ENCODE data around the gene RNFT2.
"Not testable (repeated sequence)": the region's sequence is repeated elsewhere in the genome, so short reads cannot be mapped to it uniquely, and the experiment has no call there.

Gene RNFT2

DNA sequence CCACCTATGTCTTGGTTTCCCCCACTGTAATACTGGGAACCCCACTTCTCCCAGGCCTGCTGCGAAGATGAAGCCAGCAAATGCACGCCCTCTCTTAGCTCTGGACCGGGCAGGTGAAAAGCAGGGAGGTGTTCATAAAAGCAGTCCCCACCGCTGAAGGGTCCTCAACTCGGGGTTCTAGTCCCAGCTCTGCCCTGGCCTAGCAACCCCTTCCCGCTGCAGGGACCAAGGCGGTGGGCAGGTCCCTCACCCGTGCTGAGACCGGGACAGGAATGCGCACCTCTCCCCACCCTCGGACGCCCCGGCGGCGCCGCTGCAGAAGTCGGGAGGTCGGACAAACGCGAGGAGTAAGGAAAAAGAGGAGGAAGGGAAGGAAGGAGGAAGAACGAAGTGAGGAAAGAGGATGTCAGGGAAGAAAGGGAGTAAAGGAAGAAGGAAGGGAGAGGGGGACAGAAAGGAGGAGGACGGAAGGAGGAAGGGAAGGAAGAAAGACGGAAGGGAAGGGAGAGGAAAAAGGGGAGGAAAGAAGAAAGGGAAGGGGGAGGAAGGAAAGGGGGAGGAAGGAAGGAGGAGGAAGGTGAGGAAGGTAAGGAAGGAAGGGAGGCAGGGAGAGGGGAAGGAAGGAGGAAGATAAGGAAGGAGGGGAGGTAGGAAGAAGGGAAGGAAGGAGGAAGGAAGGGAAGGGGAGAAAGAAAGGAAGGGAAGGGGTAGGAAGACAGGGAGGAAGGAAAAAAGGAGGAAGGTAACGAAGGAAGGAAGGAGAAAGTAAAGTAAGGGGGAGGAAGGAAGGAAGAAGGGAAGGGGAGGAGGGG lies 947 bp upstream of the RNFT2 start:
- in situ Hi-C loops (cut with MboI; ENCODE audit: low sequenced_read_pairs), result no loop called here

DNA sequence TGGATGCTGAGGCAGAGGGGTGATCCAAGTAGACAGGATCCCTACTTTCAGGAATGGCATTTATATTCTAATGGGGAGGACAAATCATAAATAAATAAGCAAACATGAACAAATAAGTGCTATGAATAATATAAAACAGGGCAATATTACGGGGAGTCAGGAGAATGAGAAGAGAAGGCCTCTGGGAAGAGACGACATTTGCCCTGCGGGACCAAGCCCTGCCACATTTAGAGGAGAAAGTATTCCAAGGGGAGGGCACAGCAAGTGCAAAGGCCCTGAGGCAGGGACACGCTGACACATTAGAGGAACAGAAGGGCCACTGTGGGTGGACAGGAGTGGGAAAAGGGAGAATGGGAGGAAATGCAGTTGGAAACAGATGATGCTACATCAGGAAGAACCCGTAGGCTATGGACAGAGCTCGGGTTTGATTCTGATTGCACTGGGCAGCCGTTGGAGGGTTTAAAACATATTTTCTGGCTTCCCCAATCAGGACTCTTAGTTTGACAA lies 1.3 kb downstream of the RNFT2 start:
- in situ Hi-C loops (cut with MboI; ENCODE audit: low sequenced_read_pairs), result no loop called here

DNA sequence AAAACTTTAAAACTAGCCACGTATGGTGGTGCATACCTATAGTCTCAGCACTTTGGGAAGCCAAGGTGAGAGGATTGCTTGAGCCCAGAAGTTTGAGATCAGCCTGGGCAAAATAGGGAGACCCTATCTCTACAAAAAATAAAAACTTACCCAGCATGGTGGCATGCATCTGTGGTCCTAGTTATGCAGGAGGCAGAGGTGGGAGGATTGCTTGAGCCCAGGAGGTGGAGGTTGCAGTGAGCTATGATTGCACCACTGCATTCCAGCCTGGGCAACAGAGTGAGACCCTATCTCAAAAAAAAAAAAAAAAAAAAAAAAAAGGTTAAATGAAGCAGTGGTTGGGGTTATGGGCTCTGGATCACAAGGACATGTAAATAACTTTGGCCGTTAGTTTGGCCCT lies 4.7 kb downstream of the RNFT2 start:
- in situ Hi-C loops (cut with MboI; ENCODE audit: low sequenced_read_pairs), result not testable (repeated sequence)

DNA sequence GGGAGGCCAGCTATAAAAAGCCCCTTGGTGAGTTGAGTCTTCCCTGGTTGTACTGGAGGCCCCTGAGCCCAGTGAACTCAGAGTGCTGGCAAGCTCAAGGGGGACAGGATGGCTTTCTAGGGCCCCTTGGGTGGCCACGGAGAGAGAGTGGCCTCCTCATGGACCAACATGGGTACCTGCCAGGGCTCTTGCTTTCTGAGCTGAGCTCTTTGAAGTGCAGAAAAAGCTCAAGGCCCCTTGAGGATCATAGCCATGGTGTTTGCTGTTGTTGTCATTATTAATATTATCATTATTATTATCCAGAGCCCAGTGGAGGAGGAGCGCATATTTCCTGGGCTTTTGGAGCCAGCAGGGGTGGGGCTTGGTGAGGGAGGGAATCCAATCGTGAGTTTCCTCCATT lies 6.7 kb downstream of the RNFT2 start:
- in situ Hi-C loops (cut with MboI; ENCODE audit: low sequenced_read_pairs), result no loop called here

DNA sequence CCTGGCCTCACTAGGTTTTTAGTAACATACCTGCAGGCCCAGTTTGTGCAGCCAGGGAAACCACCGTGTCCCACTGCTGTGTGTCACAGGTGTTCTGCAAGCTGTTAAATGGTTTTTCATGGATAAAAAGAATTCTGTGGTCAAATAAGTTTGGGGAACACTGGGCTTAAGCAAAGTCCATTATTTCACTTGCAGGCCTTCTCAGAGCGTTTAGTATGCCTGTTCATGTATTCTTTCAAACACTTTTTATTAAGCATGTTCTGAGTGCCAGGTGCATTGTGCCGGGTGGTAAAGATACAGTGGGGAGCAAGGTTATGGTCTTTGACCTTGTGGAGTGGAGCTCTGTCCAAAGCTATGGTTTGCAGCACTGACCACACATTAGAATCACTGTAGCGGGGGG lies 7.4 kb downstream of the RNFT2 start:
- in situ Hi-C loops (cut with MboI; ENCODE audit: low sequenced_read_pairs), result no loop called here

DNA sequence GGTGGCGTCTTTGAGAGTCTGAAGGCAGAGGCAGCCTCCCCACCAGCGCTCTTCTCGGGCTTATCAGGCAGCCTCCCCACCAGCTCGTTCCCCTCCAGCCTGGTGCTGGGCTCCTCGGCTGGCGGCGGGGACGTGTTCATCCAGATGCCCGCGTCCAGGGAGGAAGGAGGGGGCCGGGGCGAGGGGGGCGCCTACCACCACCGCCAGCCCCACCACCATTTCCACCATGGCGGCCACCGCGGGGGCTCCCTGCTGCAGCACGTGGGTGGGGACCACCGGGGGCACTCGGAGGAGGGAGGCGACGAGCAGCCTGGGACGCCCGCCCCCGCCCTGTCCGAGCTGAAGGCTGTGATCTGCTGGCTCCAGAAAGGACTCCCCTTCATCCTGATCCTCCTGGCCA lies 11.8 kb downstream of the RNFT2 start:
- in situ Hi-C loops (cut with MboI; ENCODE audit: low sequenced_read_pairs), result no loop called here

DNA sequence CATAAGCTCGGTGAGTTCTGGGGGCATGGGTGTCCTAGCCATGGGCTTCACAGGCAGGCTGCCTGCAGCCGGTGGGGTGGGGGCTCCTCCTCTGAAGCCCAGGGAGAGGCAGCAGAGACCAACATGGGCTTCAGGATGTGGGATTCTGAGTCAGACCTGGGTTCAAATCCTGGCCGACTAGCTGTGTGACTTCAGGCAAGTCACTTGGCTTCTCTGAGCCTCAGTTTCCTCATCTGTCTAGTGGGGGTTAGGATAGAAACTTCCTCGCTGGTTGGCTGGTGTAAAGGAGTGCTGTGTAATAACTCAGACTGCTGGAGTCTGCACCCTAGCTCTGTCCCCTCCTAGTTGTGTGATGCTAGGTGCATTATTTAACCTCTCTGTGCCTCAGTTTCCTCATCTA lies 12.2 kb downstream of the RNFT2 start:
- in situ Hi-C loops (cut with MboI; ENCODE audit: low sequenced_read_pairs), result no loop called here

DNA sequence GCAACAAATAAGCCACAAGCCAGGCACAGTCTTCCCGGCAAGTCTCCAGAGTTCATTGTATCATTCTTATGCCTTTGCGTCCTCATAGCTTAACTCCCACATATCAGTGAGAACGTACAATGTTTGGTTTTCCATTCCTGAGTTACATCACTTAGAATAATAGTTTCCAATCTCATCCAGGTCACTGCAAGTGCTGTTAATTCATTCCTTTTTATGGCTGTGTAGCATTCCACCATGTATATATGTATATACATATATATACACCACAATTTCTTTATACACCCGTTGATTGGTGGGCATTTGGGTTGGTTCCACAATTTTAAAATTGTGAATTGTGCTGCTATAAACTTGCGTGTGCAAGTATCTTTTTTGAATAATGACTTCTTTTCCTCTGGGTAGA lies 16.0 kb downstream of the RNFT2 start:
- in situ Hi-C loops (cut with MboI; ENCODE audit: low sequenced_read_pairs), result not testable (repeated sequence)

DNA sequence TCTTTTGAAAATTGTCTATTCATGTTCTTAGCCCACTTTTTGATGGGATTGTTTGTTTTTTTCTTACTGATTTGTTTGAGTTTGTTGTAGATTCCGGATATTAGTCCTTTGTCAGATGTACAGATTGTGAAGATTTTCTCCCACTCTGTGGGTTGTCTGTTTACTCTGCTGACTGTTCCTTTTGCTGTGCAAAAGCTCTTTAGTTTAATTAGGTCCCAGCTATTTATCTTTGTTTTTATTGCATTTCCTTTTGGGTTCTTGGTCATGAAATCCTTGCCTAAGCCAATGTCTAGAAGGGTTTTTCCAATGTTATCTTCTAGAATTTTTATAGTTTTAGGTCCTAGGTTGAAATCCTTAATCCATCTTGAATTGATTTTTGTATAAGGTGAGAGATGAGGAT lies 16.7 kb downstream of the RNFT2 start:
- in situ Hi-C loops (cut with MboI; ENCODE audit: low sequenced_read_pairs), result not testable (repeated sequence)

DNA sequence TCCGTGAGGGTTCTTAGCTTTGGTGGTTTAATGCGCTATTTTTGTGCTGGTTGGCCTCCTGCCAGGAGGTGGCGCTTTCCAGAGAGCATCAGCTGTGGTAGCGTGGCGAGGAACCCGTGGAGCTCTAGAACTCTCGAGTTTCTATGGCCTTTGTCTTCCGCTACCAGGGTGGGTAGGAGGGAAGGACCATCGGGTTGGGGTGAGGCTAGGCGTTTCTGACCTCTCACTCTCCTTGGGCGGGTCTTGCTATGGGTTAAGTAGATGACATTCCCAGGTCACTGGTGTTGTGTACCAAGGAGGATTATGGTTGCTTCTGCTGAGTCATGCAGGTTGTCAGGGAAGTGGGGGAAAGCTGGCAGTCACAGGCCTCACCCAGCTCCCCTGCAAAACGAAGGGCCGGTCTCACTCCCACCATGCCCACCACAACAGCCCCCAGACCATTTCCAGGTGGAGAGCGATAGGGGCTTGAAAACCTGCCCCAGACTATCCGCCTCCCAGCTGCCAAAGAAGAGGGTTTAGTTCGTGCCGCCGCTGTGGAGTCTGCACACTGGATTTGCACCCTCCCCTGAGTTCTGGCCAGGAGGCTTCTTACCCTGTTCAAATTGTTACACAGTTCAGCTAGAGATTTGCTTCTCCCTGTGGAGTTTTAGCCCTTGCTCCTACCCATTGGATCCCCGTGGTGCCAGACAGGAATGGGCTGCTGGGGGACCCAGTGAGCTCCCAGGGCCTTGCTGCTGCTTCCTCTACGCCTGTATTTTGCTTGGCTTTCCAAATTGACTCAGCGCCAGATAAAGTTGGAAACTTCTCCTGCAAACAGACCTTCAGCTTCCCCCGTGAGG lies 21.9 kb downstream of the RNFT2 start:
- in situ Hi-C loops (cut with MboI; ENCODE audit: low sequenced_read_pairs), result no loop called here

DNA sequence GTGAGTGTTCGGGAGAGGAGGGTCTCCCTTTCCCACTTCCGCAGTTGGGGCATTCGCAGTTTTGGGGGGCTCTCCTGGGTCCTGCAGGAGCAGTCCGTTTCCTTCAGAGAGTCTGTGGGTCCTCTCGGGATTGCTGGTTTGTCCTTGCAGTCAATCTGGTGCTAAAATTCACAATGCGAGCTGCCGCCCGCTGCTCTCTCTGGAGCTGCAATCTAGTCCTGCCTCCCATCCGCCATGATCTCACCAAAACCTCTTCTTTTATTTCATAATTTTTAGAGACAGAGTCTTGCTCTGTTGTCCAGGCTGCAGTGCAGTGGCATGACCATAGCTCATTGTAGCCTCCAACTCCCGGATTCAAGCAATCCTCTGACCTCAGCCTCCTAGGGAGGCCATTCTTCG lies 22.5 kb downstream of the RNFT2 start:
- in situ Hi-C loops (cut with MboI; ENCODE audit: low sequenced_read_pairs), result no loop called here

DNA sequence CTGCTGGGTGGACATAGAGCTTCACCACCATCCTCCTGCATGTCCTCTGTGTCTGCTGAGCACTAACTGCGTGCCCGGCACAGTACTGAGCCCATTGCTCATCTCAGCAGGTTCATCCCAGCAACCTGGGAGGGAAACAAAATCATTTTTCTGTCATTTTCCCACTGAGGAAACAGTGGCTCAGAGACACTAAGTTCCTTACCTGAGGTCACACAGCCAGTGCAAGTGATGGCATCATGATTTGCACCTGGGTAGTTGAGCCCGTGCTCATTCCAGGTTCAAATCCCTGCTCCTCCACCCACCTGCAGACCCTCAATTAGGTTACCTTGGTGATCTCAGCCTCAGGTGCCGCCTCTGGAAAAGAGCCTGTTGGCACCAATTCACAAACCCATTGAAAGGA lies 23.4 kb downstream of the RNFT2 start:
- in situ Hi-C loops (cut with MboI; ENCODE audit: low sequenced_read_pairs), result no loop called here

DNA sequence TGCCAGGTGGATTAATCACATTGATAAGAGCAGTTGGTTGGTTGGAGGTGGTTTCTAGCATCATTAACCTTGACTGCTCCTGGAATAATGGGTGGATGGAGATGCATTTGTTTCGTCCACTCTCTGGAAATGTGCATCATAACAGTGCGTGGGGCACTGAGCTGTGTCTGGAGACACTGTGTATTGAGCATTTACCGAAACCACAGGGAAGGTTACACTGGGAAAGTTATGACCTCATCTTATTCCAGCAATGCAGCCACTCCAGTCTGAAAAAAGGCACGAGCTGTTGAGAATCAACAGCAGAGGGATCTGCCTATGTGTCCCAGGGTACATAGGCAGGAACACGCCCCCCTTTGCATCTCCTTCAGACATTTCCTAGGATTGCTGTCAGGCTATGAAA lies 27.2 kb downstream of the RNFT2 start:
- in situ Hi-C loops (cut with MboI; ENCODE audit: low sequenced_read_pairs), result no loop called here

DNA sequence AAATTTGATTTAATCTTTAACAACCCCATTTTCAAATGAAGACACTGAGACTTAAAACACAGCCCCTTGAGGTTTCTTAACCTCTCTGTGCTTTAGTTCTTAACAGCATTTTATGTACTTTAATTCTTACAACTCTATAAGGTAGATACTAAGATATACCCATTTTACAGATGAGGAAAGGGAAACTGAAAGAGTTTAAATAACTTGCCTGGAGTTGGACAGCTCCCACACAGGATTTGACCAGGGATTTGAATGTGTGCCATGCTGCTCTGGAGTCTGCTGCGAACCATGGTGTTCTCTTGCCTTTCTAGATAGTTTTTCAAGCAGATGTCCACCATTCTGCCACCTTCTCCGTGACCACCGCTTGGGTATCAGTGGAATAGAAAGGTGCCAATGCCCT lies 28.2 kb downstream of the RNFT2 start:
- in situ Hi-C loops (cut with MboI; ENCODE audit: low sequenced_read_pairs), result no loop called here

DNA sequence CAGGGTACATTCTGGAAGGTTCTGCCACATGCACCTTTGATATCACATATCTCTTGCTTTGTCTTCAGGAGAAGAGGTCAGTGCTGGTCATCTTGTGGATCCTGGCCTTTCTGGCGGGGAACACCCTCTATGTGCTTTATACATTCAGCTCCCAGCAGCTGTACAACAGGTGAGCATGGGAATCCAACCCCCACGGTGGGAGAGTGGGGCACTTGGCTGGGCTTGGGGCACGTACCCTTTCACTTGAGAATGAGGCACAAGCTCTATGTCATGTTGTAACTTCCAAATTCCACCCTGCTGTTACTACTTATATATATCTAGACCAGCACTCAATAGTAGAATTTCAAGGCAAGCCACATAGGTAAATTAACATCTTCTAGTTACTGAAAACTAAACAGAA lies 28.6 kb downstream of the RNFT2 start:
- in situ Hi-C loops (cut with MboI; ENCODE audit: low sequenced_read_pairs), result no loop called here

DNA sequence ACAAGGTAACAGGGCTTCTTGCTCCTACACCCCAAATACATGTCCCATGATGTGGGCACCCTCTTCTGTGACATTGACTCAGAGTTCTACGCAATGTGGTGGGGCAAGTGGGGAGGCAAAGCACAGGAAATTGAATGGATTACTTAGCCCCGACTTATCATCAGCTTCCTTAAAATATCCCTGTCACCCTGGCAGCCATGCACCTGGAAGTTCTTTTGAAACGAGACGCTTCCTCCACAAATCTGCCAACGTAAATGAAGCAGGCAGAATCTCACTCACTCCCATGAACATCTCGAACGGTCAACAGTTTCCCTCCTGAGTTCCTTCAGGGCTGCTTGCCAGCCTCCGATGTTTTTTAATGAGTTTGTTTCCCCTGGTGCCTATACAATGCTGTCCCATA lies 33.5 kb downstream of the RNFT2 start:
- in situ Hi-C loops (cut with MboI; ENCODE audit: low sequenced_read_pairs), result no loop called here

DNA sequence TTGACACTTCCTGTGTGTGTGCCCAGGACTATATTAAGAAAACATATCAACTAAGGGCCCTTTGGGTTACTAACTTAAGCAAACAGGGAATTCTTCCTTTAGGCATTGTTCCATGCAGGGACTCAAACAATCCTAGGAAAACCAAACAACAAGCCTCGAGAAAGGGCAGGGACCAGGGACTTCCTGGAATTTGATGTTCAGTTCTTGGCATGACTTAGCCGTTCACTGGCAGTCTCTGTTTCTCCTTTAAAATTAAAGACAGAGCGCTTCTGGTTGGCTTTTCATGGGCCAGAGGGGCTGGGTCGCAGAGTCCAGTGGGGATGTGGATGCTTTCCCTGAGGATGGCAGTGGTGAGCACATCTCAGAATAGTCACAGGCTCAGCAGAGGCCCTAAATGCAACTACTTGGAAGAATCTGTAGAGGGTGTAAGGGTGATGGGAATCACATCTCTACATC lies 35.2 kb downstream of the RNFT2 start:
- in situ Hi-C loops (cut with MboI; ENCODE audit: low sequenced_read_pairs), result no loop called here

DNA sequence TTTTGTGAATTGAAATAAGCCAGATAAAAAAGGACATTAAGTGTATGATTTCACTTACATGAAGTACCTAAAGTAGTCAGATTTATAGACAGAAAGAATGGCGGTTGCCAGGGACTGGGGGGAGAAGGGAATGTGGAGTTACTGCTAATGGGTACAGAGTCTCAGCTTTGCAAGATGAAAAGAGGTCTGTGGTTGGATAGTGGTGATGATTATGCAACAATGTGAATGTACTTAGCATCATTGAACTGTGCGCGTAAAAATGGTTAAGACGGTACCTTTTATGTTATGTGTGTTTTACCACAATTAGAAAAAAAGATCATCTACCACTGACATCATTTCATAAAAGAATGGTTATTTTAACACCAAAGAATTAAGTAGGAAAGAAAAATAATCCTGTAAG lies 35.9 kb downstream of the RNFT2 start:
- in situ Hi-C loops (cut with MboI; ENCODE audit: low sequenced_read_pairs), result no loop called here

DNA sequence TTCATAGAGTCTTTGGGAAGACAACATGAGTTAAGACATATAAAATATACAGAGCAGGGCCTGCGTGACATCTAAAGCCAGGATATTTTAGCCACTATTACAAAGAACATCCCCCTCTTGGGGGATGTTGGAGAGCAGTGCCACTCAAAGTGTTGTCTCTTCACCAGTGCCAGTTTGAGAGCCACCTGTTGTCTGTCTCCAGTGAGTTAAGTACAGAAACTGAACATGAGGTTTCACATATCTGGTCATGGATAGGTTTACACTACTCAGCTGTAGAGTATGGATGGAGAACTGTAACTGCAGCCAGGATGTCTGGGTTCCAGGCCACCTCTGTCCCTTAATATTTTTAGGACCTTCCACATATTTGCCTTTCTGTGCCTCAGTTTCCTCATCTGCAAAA lies 39.1 kb downstream of the RNFT2 start:
- in situ Hi-C loops (cut with MboI; ENCODE audit: low sequenced_read_pairs), result no loop called here

DNA sequence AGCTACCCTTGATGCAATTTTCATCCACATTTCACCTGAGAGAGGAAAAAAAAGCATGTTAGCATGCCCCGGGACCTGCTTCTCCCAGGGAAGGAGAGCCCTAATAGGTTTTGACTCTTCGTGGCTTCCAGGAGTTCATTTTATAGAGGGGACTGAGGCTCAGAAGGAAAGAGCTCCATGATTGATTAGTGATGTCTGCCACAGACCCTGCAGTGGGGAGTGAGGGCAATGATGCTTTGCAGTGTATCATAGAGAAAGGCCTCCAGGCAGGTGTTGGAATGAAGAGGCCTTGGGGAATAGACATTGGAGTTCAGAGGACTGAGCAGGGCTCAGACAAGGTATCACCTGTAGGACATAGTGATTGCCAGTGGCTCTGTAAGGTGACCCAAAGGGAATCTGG lies 41.5 kb downstream of the RNFT2 start:
- in situ Hi-C loops (cut with MboI; ENCODE audit: low sequenced_read_pairs), result no loop called here

DNA sequence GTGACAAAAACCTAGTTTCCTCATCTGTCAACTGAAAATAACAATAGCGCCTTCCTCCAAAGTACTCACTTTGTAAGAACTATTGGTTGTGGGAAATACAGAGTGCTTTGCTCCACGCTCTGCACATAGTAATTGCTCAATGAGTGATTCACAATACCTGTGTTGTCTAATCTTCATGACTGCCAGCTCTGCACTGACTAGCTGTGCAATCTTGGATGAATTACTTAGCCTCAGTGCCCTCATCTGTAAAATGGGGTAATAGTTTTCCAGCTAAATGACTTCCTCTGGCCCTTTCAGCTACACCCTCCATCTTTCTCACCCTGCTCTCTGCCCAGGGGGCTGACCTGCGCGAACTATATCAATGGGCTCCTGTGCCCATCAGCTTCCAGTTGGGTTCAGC lies 42.8 kb downstream of the RNFT2 start:
- in situ Hi-C loops (cut with MboI; ENCODE audit: low sequenced_read_pairs), result no loop called here
